ENCODE measurements around the gene TUFT1. TPM values are rescaled to one million over a fixed set of nuclear protein-coding genes. Genes with fewer than 3 reads are reported as not detected.
A peak's percentile ranks its signal among the peaks of the same experiment; 100 is the strongest.

The TUFT1 gene
- total RNA-seq, 1 experiment from 2014 or later: 12.3 TPM

DNA sequence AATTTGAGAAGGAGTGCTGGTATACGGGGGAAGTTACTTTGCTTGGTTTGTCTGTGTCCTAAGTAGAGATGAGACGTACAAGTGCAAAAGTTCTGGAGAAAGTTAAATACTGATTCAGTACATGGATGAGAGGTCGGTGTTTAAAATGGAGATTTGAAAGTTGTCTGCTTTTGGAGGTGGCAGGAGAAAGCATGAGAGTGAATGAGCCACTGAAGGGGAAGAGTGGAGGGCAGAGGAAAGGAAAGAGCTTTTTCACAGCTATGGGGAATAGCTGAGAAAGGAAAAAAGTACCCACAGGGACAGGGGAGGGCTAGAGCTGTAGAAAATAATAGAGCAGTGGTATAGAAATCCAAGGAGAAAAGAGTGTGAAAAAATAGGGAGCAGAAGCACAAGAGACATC lies 47.1 kb upstream of the TUFT1 start:
- Histone ChIP-seq H3K27me3 (ENCODE audit: insufficient read depth, low read length) (no peaks in the 10 kb centered on the region), H3K4me2 (ENCODE audit: low read length) (peak overlapping the region; percentile 29; the same call in 1 of the 2 replicates), H3K79me2 (ENCODE audit: insufficient read depth, low read length) (no peaks in the 10 kb centered on the region), H2AFZ (ENCODE audit: low read depth, low read length, poor library complexity, severe bottlenecking) (no peak overlapping the region), H3K27ac (ENCODE audit: low read depth, low read length) (no peak overlapping the region), H3K9me3 (ENCODE audit: control insufficient read depth in 1 of 2, insufficient read depth in 1 of 2, low read depth in 1 of 2, low read length in 2 of 2) (no peaks in the 10 kb centered on the region), H4K20me1 (ENCODE audit: insufficient read depth) (no peaks in the 10 kb centered on the region), H3K9ac (ENCODE audit: low read length) (no peak overlapping the region), H3K36me3 (ENCODE audit: control insufficient read depth in 1 of 2, insufficient read depth in 2 of 2, low read length in 2 of 2) (no peaks in the 10 kb centered on the region), H3K4me1 (ENCODE audit: control insufficient read depth in 1 of 2, insufficient read depth in 2 of 2, low read length in 2 of 2) (peaks cover 27 to 33% of the 10 kb centered on the region in 2 experiments), H3K4me3 (replicated peaks in 1 of 2; ENCODE audit: low read depth in 1 of 2, low read length in 2 of 2) (no peak overlapping the region), H3K9me2 (ENCODE audit: insufficient read depth) (no peaks in the 10 kb centered on the region)
- DNase-seq (ENCODE audit: low read depth, low spot score): no peak
- intact Hi-C loops (cut with micrococcal nuclease): no loop called here
- RAD21 ChIA-PET (ENCODE audit: low non-redundant PET in 1 of 2, low total read pairs in 2 of 2, uncharacterized antibody in 2 of 2, unreplicated experiment in 2 of 2): no interaction called here
- CTCF ChIA-PET: interaction anchor here (1.1 kb wide), 1 partner anchor 9 kb away, joined by 4 read pairs; no protein-coding TSS in a partner anchor
- TF ChIP-seq POLR2A (IDR thresholded peaks at IDR 0.05; ENCODE audit: borderline replicate concordance, extremely low read depth, insufficient read depth, insufficient read length): no peak
- TF ChIP-seq, protein P1, sequence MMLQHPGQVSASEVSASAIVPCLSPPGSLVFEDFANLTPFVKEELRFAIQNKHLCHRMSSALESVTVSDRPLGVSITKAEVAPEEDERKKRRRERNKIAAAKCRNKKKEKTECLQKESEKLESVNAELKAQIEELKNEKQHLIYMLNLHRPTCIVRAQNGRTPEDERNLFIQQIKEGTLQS (IDR thresholded peaks at IDR 0.05): no peak
- TF ChIP-seq FOSL1 (IDR thresholded peaks at IDR 0.05; ENCODE audit: low read depth): no peak
- no peak for TF ChIP-seq YY1 (IDR thresholded peaks at IDR 0.05; ENCODE audit: extremely low read depth, insufficient replicate concordance, low read depth, low read length)
- TF ChIP-seq CEBPB (IDR thresholded peaks at IDR 0.05; ENCODE audit: low read depth): no peak
- TF ChIP-seq SIN3A (IDR thresholded peaks at IDR 0.05; ENCODE audit: low read depth): no peak
- TF ChIP-seq ELF1 (IDR thresholded peaks at IDR 0.05; ENCODE audit: borderline replicate concordance, low read depth): no peak
- no peak for TF ChIP-seq TCF7L2 (IDR thresholded peaks at IDR 0.05; ENCODE audit: borderline replicate concordance, extremely low read depth, insufficient read depth, insufficient read length)
- no peak for TF ChIP-seq POLR2AphosphoS5 (IDR thresholded peaks at IDR 0.05; ENCODE audit: low read depth, low read length)
- no peak for TF ChIP-seq JUND (IDR thresholded peaks at IDR 0.05)
- no peak for TF ChIP-seq EGR1 (IDR thresholded peaks at IDR 0.05; ENCODE audit: low read depth)
- TF ChIP-seq, protein P2, sequence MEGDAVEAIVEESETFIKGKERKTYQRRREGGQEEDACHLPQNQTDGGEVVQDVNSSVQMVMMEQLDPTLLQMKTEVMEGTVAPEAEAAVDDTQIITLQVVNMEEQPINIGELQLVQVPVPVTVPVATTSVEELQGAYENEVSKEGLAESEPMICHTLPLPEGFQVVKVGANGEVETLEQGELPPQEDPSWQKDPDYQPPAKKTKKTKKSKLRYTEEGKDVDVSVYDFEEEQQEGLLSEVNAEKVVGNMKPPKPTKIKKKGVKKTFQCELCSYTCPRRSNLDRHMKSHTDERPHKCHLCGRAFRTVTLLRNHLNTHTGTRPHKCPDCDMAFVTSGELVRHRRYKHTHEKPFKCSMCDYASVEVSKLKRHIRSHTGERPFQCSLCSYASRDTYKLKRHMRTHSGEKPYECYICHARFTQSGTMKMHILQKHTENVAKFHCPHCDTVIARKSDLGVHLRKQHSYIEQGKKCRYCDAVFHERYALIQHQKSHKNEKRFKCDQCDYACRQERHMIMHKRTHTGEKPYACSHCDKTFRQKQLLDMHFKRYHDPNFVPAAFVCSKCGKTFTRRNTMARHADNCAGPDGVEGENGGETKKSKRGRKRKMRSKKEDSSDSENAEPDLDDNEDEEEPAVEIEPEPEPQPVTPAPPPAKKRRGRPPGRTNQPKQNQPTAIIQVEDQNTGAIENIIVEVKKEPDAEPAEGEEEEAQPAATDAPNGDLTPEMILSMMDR (IDR thresholded peaks at IDR 0.05 in 2 of 3, conservative IDR thresholded peaks at IDR 0.05 in 1 of 3; ENCODE audit: borderline replicate concordance in 1 of 3, insufficient read depth in 1 of 3, low read depth in 2 of 3, low read length in 2 of 3): no peak
- TF ChIP-seq CBX3 (IDR thresholded peaks at IDR 0.05; ENCODE audit: low read depth): no peak
- no peak for TF ChIP-seq ZNF274 (IDR thresholded peaks at IDR 0.05; ENCODE audit: low read depth, low read length)
- TF ChIP-seq, protein P3, sequence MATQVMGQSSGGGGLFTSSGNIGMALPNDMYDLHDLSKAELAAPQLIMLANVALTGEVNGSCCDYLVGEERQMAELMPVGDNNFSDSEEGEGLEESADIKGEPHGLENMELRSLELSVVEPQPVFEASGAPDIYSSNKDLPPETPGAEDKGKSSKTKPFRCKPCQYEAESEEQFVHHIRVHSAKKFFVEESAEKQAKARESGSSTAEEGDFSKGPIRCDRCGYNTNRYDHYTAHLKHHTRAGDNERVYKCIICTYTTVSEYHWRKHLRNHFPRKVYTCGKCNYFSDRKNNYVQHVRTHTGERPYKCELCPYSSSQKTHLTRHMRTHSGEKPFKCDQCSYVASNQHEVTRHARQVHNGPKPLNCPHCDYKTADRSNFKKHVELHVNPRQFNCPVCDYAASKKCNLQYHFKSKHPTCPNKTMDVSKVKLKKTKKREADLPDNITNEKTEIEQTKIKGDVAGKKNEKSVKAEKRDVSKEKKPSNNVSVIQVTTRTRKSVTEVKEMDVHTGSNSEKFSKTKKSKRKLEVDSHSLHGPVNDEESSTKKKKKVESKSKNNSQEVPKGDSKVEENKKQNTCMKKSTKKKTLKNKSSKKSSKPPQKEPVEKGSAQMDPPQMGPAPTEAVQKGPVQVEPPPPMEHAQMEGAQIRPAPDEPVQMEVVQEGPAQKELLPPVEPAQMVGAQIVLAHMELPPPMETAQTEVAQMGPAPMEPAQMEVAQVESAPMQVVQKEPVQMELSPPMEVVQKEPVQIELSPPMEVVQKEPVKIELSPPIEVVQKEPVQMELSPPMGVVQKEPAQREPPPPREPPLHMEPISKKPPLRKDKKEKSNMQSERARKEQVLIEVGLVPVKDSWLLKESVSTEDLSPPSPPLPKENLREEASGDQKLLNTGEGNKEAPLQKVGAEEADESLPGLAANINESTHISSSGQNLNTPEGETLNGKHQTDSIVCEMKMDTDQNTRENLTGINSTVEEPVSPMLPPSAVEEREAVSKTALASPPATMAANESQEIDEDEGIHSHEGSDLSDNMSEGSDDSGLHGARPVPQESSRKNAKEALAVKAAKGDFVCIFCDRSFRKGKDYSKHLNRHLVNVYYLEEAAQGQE (IDR thresholded peaks at IDR 0.05; ENCODE audit: low read depth): no peak
- TF ChIP-seq, protein P4, sequence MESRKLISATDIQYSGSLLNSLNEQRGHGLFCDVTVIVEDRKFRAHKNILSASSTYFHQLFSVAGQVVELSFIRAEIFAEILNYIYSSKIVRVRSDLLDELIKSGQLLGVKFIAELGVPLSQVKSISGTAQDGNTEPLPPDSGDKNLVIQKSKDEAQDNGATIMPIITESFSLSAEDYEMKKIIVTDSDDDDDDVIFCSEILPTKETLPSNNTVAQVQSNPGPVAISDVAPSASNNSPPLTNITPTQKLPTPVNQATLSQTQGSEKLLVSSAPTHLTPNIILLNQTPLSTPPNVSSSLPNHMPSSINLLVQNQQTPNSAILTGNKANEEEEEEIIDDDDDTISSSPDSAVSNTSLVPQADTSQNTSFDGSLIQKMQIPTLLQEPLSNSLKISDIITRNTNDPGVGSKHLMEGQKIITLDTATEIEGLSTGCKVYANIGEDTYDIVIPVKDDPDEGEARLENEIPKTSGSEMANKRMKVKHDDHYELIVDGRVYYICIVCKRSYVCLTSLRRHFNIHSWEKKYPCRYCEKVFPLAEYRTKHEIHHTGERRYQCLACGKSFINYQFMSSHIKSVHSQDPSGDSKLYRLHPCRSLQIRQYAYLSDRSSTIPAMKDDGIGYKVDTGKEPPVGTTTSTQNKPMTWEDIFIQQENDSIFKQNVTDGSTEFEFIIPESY (IDR thresholded peaks at IDR 0.05; ENCODE audit: extremely low read depth, insufficient replicate concordance, low read length): no peak
- TF ChIP-seq, protein P5, sequence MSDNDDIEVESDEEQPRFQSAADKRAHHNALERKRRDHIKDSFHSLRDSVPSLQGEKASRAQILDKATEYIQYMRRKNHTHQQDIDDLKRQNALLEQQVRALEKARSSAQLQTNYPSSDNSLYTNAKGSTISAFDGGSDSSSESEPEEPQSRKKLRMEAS (IDR thresholded peaks at IDR 0.05): no peak
- TF ChIP-seq EZH2 (IDR thresholded peaks at IDR 0.05): no peak
- no peak for TF ChIP-seq EZH2phosphoT487 (IDR thresholded peaks at IDR 0.05; ENCODE audit: borderline replicate concordance)
- BruUV-seq (replicated peaks): no TSS peak
- POLR2A ChIA-PET: interaction anchor here (1.5 to 2.4 kb wide), 2 partner anchors 16 to 49 kb away, joined by 3 to 10 read pairs; no protein-coding TSS in a partner anchor
- ATAC-seq: no peak
